SU-DHL-6 (cell line): Measurements from ENCODE around the gene CTNNA2.

Experiments
- H2AFZ ChIP-seq: fragments of 200-600 bp; sonication (generic); 2 replicates; pipeline ENCODE4 v1.6.1; 2014; ENCODE audit warnings: low read depth, mild to moderate bottlenecking, moderate library complexity, mixed read lengths, antibody characterized with exemption, low read length; ENCODE audit not compliant: severe bottlenecking
- H3F3A ChIP-seq: fragments of 200-600 bp; shearing (Covaris generic); 2 replicates; pipeline ENCODE4 v1.6.0; 2016; ENCODE audit warnings: antibody characterized with exemption, mild to moderate bottlenecking; ENCODE audit not compliant: insufficient read depth
- H3K27ac ChIP-seq: fragments of 200-600 bp; sonication (generic); 2 replicates; pipeline ENCODE4 v1.5.1; 2016; ENCODE audit warnings: low read depth, mild to moderate bottlenecking, low read length, moderate library complexity, mixed read lengths
- H3K27me3 ChIP-seq: fragments of 200-600 bp; sonication (generic), shearing (Covaris generic); 2 replicates; pipeline ENCODE4 v1.6.0; 2014; ENCODE audit warnings: mild to moderate bottlenecking, low read length
- H3K36me3 ChIP-seq: fragments of 200-600 bp; sonication (generic); 2 replicates; pipeline ENCODE4 v1.6.1; 2014; ENCODE audit warnings: mild to moderate bottlenecking, low read length, mixed read lengths
- H3K4me2 ChIP-seq: fragments of 300-600, 200-600 bp; shearing (Covaris generic), sonication (generic); 2 replicates; pipeline ENCODE4 v1.6.0; 2014; ENCODE audit warnings: low read length, low read depth, mild to moderate bottlenecking; ENCODE audit not compliant: poor library complexity, severe bottlenecking
- H3K4me3 ChIP-seq: fragments of 200-600 bp; sonication (generic); 2 replicates; pipeline ENCODE4 v1.5.1; 2014; ENCODE audit warnings: antibody characterized with exemption, low read length, mild to moderate bottlenecking, mixed read lengths; ENCODE audit not compliant: insufficient read depth, poor library complexity, severe bottlenecking
- H3K79me2 ChIP-seq: fragments of 200-600 bp; sonication (generic); 2 replicates; pipeline ENCODE4 v1.6.1; 2014; ENCODE audit warnings: mild to moderate bottlenecking, low read length, moderate library complexity; ENCODE audit not compliant: insufficient read depth
- H3K9ac ChIP-seq: fragments of 200-600 bp; sonication (generic); 2 replicates; pipeline ENCODE4 v1.7.0; 2014; ENCODE audit warnings: mild to moderate bottlenecking, low read length
- H3K9me2 ChIP-seq: fragments of 200-600 bp; sonication (generic); replicated peaks from 2 replicates; pipeline ENCODE4 v1.6.1; 2014; ENCODE audit warnings: low read length; ENCODE audit not compliant: insufficient read depth
- H3K9me3 ChIP-seq: fragments of 200-600 bp; sonication (generic); 2 replicates; pipeline ENCODE4 v1.6.1; 2014; ENCODE audit warnings: low read length, mixed read lengths; ENCODE audit not compliant: insufficient read depth
- H4K20me1 ChIP-seq: fragments of 200-600 bp; sonication (generic); 2 replicates; pipeline ENCODE4 v1.6.1; 2014; ENCODE audit warnings: low read depth, mild to moderate bottlenecking, antibody characterized with exemption, low read length, moderate library complexity, mixed read lengths
- EZH2phosphoT487 ChIP-seq: fragments of 200-600 bp; sonication (generic), shearing (Covaris generic); conservative IDR thresholded peaks from 2 replicates; pipeline ENCODE4 v1.6.1; 2018; ENCODE audit warnings: mild to moderate bottlenecking, antibody characterized with exemption, low read length, moderate library complexity, mixed read lengths
- TF ChIP-seq, protein P1 (sequence below): fragments of 200-600 bp; sonication (generic); IDR thresholded peaks from one replicate; pipeline ENCODE4 v1.5.1; 2017; ENCODE audit warnings: antibody characterized with exemption, mild to moderate bottlenecking, low read length, moderate library complexity; ENCODE audit not compliant: insufficient read depth, poor library complexity, severe bottlenecking

CTNNA2 gene

DNA sequence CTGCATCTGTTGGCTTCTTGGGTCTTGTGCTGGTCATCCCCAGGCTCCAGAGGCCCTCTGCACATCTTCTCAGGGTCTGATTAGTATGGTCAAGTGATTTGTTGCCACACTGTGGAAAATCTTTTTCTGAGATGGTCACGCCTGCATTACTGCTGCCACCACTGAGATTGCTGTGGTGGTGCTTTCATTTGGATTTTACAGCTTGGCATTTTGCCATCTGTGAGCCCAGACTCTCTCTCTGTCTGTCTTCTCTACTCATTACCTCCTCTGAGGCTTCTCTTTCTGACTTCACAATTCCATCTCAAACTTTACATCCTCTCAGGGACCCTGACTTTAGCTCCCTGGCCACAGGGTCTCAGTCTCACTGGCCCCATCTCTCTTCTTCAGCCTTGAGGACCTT lies 637.1 kb downstream of the CTNNA2 start:
- H3K27ac ChIP-seq, result no peak overlapping the region
- H3K9ac ChIP-seq, result no peak overlapping the region
- H3K4me2 ChIP-seq, result no peak overlapping the region
- H3K79me2 ChIP-seq, result no peaks in the 10 kb centered on the region
- no peaks in the 10 kb centered on the region for H3K36me3 ChIP-seq
- no peaks in the 10 kb centered on the region for H4K20me1 ChIP-seq
- TF ChIP-seq, protein P1, sequence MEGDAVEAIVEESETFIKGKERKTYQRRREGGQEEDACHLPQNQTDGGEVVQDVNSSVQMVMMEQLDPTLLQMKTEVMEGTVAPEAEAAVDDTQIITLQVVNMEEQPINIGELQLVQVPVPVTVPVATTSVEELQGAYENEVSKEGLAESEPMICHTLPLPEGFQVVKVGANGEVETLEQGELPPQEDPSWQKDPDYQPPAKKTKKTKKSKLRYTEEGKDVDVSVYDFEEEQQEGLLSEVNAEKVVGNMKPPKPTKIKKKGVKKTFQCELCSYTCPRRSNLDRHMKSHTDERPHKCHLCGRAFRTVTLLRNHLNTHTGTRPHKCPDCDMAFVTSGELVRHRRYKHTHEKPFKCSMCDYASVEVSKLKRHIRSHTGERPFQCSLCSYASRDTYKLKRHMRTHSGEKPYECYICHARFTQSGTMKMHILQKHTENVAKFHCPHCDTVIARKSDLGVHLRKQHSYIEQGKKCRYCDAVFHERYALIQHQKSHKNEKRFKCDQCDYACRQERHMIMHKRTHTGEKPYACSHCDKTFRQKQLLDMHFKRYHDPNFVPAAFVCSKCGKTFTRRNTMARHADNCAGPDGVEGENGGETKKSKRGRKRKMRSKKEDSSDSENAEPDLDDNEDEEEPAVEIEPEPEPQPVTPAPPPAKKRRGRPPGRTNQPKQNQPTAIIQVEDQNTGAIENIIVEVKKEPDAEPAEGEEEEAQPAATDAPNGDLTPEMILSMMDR, result no peak
- no peak for TF ChIP-seq EZH2phosphoT487
- H3K4me3 ChIP-seq, result no peak overlapping the region
- H2AFZ ChIP-seq, result no peak overlapping the region
- no peaks in the 10 kb centered on the region for H3K27me3 ChIP-seq
- H3F3A ChIP-seq, result no peaks in the 10 kb centered on the region
- H3K9me2 ChIP-seq, result no peaks in the 10 kb centered on the region
- H3K9me3 ChIP-seq, result no peaks in the 10 kb centered on the region

DNA sequence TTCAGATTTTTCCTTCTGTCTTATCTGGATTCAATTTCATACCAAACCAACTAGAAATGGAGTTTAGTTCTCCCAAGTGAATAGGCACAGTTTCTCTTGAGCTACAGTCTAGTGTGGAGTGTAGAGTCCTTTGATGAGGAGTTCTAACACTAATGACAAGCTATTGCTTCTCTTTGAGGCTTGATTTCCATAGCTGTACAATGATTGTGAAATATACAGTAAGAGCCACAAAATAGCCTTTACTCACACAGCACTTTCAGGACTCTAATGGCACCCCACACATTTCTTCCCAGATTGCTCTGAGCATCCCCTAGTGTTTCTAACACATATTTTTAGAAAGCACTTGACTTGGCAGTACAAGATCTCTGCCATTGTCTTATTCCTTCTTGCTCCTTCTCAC lies 638.4 kb downstream of the CTNNA2 start:
- Histone ChIP-seq H3K27ac (no peak overlapping the region), H3K9ac (no peak overlapping the region), H3K9me2 (no peaks in the 10 kb centered on the region), H3K9me3 (no peaks in the 10 kb centered on the region), H3K36me3 (no peaks in the 10 kb centered on the region), H3K4me2 (no peak overlapping the region), H2AFZ (no peak overlapping the region), H3K27me3 (no peaks in the 10 kb centered on the region), H3F3A (no peaks in the 10 kb centered on the region), H4K20me1 (no peaks in the 10 kb centered on the region), H3K79me2 (no peaks in the 10 kb centered on the region), H3K4me3 (no peak overlapping the region)
- TF ChIP-seq EZH2phosphoT487, result no peak
- TF ChIP-seq, protein P1, result no peak

DNA sequence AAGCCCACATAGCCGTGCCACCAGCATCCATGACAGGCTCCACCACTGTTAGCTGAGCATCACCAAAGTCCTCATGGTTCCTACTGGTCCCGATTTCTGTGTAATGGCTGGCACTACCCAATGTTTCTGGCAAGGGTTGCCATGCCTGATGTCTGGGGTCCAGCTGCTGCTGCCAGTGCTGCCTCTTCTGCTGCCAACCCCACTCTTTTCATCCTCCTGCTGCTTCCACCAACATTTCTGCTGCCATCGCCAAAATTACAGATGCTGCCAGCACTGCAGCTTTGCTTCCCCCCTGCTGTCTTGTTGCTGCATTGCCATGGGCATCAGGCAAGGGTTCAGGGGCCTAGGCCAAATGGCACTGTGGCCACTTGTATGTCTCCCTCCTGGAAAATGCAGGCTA lies 638.8 kb downstream of the CTNNA2 start:
- H3K4me2 ChIP-seq, result no peak overlapping the region
- H4K20me1 ChIP-seq, result no peaks in the 10 kb centered on the region
- no peak overlapping the region for H3K27ac ChIP-seq
- no peaks in the 10 kb centered on the region for H3K9me2 ChIP-seq
- no peaks in the 10 kb centered on the region for H3K27me3 ChIP-seq
- no peaks in the 10 kb centered on the region for H3K36me3 ChIP-seq
- no peaks in the 10 kb centered on the region for H3K9me3 ChIP-seq
- no peak overlapping the region for H3K4me3 ChIP-seq
- H3F3A ChIP-seq, result no peaks in the 10 kb centered on the region
- no peak overlapping the region for H3K9ac ChIP-seq
- H3K79me2 ChIP-seq, result no peaks in the 10 kb centered on the region
- no peak overlapping the region for H2AFZ ChIP-seq
- TF ChIP-seq, protein P1, result no peak
- no peak for TF ChIP-seq EZH2phosphoT487

DNA sequence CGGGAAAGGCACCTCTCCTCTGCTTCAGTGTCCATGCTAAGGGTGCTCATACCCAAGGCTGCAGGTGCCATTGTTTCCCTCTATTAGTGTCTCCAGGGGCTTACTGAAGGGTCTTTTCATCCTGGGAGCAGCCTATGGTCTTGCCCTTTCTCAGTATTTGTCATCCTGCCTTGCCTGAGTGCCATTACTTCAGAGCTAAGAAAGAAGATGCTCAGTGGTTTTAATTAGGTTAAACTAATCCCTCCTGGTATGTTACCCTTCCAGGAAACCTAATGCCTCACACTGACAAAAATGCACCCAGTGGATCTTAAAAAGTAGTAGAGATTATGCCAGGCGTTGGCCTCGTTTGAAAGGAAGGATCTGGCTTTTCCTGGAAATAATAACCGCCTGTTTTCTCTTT lies 640.3 kb downstream of the CTNNA2 start:
- no peaks in the 10 kb centered on the region for H3K9me3 ChIP-seq
- no peaks in the 10 kb centered on the region for H3K79me2 ChIP-seq
- H3K27ac ChIP-seq, result no peak overlapping the region
- H3K36me3 ChIP-seq, result no peaks in the 10 kb centered on the region
- TF ChIP-seq EZH2phosphoT487, result no peak
- TF ChIP-seq, protein P1, result no peak
- H3K4me2 ChIP-seq, result no peak overlapping the region
- no peaks in the 10 kb centered on the region for H4K20me1 ChIP-seq
- H2AFZ ChIP-seq, result no peak overlapping the region
- H3K9me2 ChIP-seq, result no peaks in the 10 kb centered on the region
- no peaks in the 10 kb centered on the region for H3K27me3 ChIP-seq
- H3K9ac ChIP-seq, result no peak overlapping the region
- H3F3A ChIP-seq, result no peaks in the 10 kb centered on the region
- no peak overlapping the region for H3K4me3 ChIP-seq
